Sigmoid colon (tissue), 4 donors: ENCODE data around the gene VAX1.

Source experiments
- CTCF ChIP-seq, 4 experiments: fragments of 450-650 bp in 3 of 4; fragments of 200-600 bp in 1 of 4; IDR thresholded peaks; one replicate each; pipeline ENCODE4 v1.5.1; 2016 to 2019; ENCODE audit warnings: antibody characterized with exemption in 4 of 4, mild to moderate bottlenecking in 3 of 4, moderate library complexity in 2 of 4
- EP300 ChIP-seq, 4 donors: sonication (generic); formaldehyde crosslinking; IDR thresholded peaks; one replicate each; pipeline ENCODE4 v1.6.1; 2017; ENCODE audit warnings: antibody characterized with exemption in 4 of 4
- POLR2A ChIP-seq, 2 donors: fragments of 450-650 bp; IDR thresholded peaks; one replicate each; pipeline ENCODE4 v1.6.1; 2016; ENCODE audit warnings: antibody characterized with exemption in 2 of 2, mild to moderate bottlenecking in 2 of 2, moderate library complexity in 2 of 2
- POLR2AphosphoS5 ChIP-seq, 4 donors: sonication (generic); formaldehyde crosslinking; IDR thresholded peaks; one replicate each; pipeline ENCODE4 v1.6.1; 2017; ENCODE audit warnings: antibody characterized with exemption in 4 of 4

- TF ChIP-seq CTCF (IDR thresholded peaks at IDR 0.05) (no peak), POLR2A (IDR thresholded peaks at IDR 0.05) (no peak), POLR2AphosphoS5 (IDR thresholded peaks at IDR 0.05) (no peak), EP300 (IDR thresholded peaks at IDR 0.05) (no peak)
Observed at GRCh38 chr10:117112220-117112619, 25.9 kb downstream of the VAX1 start.
